ENCODE data around the gene TUBE1. TPM values are rescaled to one million over a fixed set of nuclear protein-coding genes. Genes with fewer than 3 reads are reported as not detected.
"Not testable (repeated sequence)": the region's sequence is repeated elsewhere in the genome, so short reads cannot be mapped to it uniquely, and the experiment has no call there.

The TUBE1 gene
- total and polyA plus RNA-seq, 7 experiments from 2014 or later, result 13.4 to 50.0 (median 28.1) TPM

GRCh38 chr6:112054555-112055190, 32.6 kb downstream of the TUBE1 start:
- H3K4me3 ChIP-seq (ENCODE audit: low read length), result no peak overlapping the region
- no peaks in the 10 kb centered on the region for H3K27me3 ChIP-seq (ENCODE audit: control insufficient read depth in 2 of 2, insufficient read depth in 2 of 2, low read length in 2 of 2)
- H3K9me3 ChIP-seq (ENCODE audit: control insufficient read depth in 2 of 3, low read length in 3 of 3), result no peaks in the 10 kb centered on the region
- Mint-ChIP-seq H3K4me3 (no peak overlapping the region), H3K36me3 (no peaks in the 10 kb centered on the region), H3K27me3 (peaks cover 0 to 12% (median 4%) of the 10 kb centered on the region in 5 donors), H3K4me1 (no peaks in the 10 kb centered on the region), H3K9me3 (peaks cover 0 to 1% (median 0%) of the 10 kb centered on the region in 11 donors), H3K27ac (no peak overlapping the region)
- CTCF ChIA-PET, result no interaction called here
- intact Hi-C loops (cut with micrococcal nuclease), result no loop called here
- no peak overlapping the region for H3K27ac ChIP-seq (ENCODE audit: low read depth, low read length)
- DNase-seq (no peak), ATAC-seq (no peak)
- H3K36me3 ChIP-seq (ENCODE audit: control insufficient read depth in 2 of 3, insufficient read depth in 3 of 3, low read length in 3 of 3), result no peaks in the 10 kb centered on the region
- POLR2A ChIA-PET, result interaction anchor here (1.2 kb wide), 1 partner anchor 10 kb away, joined by 3 read pairs; no protein-coding TSS in a partner anchor
- no peaks in the 10 kb centered on the region for H3K4me1 ChIP-seq (ENCODE audit: control insufficient read depth in 2 of 2, insufficient read depth in 2 of 2, low read length in 2 of 2)

- intact Hi-C loops (cut with micrococcal nuclease), result no loop called here
- peaks cover 0 to 1% (median 0%) of the 10 kb centered on the region in 11 donors for H3K9me3 Mint-ChIP-seq
- H3K4me1 Mint-ChIP-seq, result peaks cover 0 to 5% (median 0%) of the 10 kb centered on the region in 7 donors
- no peak within 1 kb of the TSS for H3K4me3 ChIP-seq (ENCODE audit: low read length)
- CTCF ChIA-PET, result no interaction called here
- no peak for ATAC-seq
- no peaks in the 10 kb centered on the region for H3K27me3 ChIP-seq (ENCODE audit: control insufficient read depth in 2 of 2, insufficient read depth in 2 of 2, low read length in 2 of 2)
- POLR2A ChIA-PET, result interaction anchor here (1.2 kb wide), 1 partner anchor 9 kb away, joined by 3 read pairs; no protein-coding TSS in a partner anchor
- no peak for DNase-seq
- peak within 1 kb of the TSS in 1 of 9 donors; percentile 4 for H3K27ac Mint-ChIP-seq
- H3K36me3 ChIP-seq (ENCODE audit: control insufficient read depth in 2 of 3, insufficient read depth in 3 of 3, low read length in 3 of 3), result no peaks in the 10 kb centered on the region
- peaks cover 0 to 12% (median 4%) of the 10 kb centered on the region in 5 donors for H3K27me3 Mint-ChIP-seq
- no peak within 1 kb of the TSS for H3K27ac ChIP-seq (ENCODE audit: low read depth, low read length)
- no peak within 1 kb of the TSS for H3K4me3 Mint-ChIP-seq
- no peaks in the 10 kb centered on the region for H3K36me3 Mint-ChIP-seq
- H3K9me3 ChIP-seq (ENCODE audit: control insufficient read depth in 2 of 3, low read length in 3 of 3), result no peaks in the 10 kb centered on the region
- H3K4me1 ChIP-seq (ENCODE audit: control insufficient read depth in 2 of 2, insufficient read depth in 2 of 2, low read length in 2 of 2), result no peaks in the 10 kb centered on the region
Measured at GRCh38 chr6:112054001-112054400, 33.3 kb downstream of the TUBE1 start, which contains the start of gene CCN6. Gene CCN6 (plus strand): TSS chr6:112054104. CDS start chr6:112054358, 254 bp downstream.

- peaks cover 0 to 11% (median 4%) of the 10 kb centered on the region in 5 donors for H3K27me3 Mint-ChIP-seq
- H3K27ac ChIP-seq (ENCODE audit: low read depth, low read length); DNase-seq; H3K4me1 Mint-ChIP-seq; H3K36me3 Mint-ChIP-seq; H3K27ac Mint-ChIP-seq; H3K4me1 ChIP-seq (ENCODE audit: control insufficient read depth in 2 of 2, insufficient read depth in 2 of 2, low read length in 2 of 2); H3K36me3 ChIP-seq (ENCODE audit: control insufficient read depth in 2 of 3, insufficient read depth in 3 of 3, low read length in 3 of 3); intact Hi-C loops (cut with micrococcal nuclease); H3K9me3 Mint-ChIP-seq; H3K4me3 ChIP-seq (ENCODE audit: low read length); ATAC-seq; H3K9me3 ChIP-seq (ENCODE audit: control insufficient read depth in 2 of 3, low read length in 3 of 3); H3K27me3 ChIP-seq (ENCODE audit: control insufficient read depth in 2 of 2, insufficient read depth in 2 of 2, low read length in 2 of 2); H3K4me3 Mint-ChIP-seq: not testable (repeated sequence)
- ChIA-PET CTCF (interaction anchor here (2.5 to 2.6 kb wide), 2 partner anchors 41 to 341 kb away, joined by 8 to 9 read pairs; no protein-coding TSS in a partner anchor), POLR2A (interaction anchor here (0.5 kb wide), 1 partner anchor 700 kb away, joined by 3 read pairs; no protein-coding TSS in a partner anchor)
Measured at GRCh38 chr6:112051251-112051740, 36.0 kb downstream of the TUBE1 start.

- no peaks in the 10 kb centered on the region for H3K36me3 ChIP-seq (ENCODE audit: control insufficient read depth in 2 of 3, insufficient read depth in 3 of 3, low read length in 3 of 3)
- peaks cover 0 to 1% (median 0%) of the 10 kb centered on the region in 11 donors for H3K9me3 Mint-ChIP-seq
- H3K27me3 Mint-ChIP-seq, result peaks cover 0 to 7% (median 4%) of the 10 kb centered on the region in 5 donors
- H3K4me1 Mint-ChIP-seq, result peaks cover 0 to 6% (median 0%) of the 10 kb centered on the region in 7 donors
- no peaks in the 10 kb centered on the region for H3K36me3 Mint-ChIP-seq
- H3K4me3 Mint-ChIP-seq, result no peak overlapping the region
- no peaks in the 10 kb centered on the region for H3K4me1 ChIP-seq (ENCODE audit: control insufficient read depth in 2 of 2, insufficient read depth in 2 of 2, low read length in 2 of 2)
- ChIA-PET POLR2A (interaction anchor here (0.5 kb wide), 1 partner anchor 700 kb away, joined by 3 read pairs; no protein-coding TSS in a partner anchor), CTCF (interaction anchor here (1.1 to 2.6 kb wide), 4 partner anchors 40 to 340 kb away, joined by 3 to 9 read pairs (median 6); no protein-coding TSS in a partner anchor)
- ATAC-seq (no peak), DNase-seq (no peak)
- intact Hi-C loops (cut with micrococcal nuclease), result no loop called here
- no peaks in the 10 kb centered on the region for H3K9me3 ChIP-seq (ENCODE audit: control insufficient read depth in 2 of 3, low read length in 3 of 3)
- no peaks in the 10 kb centered on the region for H3K27me3 ChIP-seq (ENCODE audit: control insufficient read depth in 2 of 2, insufficient read depth in 2 of 2, low read length in 2 of 2)
- H3K27ac ChIP-seq (ENCODE audit: low read depth, low read length), result no peak overlapping the region
- no peak overlapping the region for H3K4me3 ChIP-seq (ENCODE audit: low read length)
- H3K27ac Mint-ChIP-seq, result no peak overlapping the region
Measured at GRCh38 chr6:112050429-112050828, 36.9 kb downstream of the TUBE1 start.

- Histone ChIP-seq H3K4me1 (ENCODE audit: control insufficient read depth in 2 of 2, insufficient read depth in 2 of 2, low read length in 2 of 2) (no peaks in the 10 kb centered on the region), H3K4me3 (ENCODE audit: low read length) (no peak overlapping the region), H3K27me3 (ENCODE audit: control insufficient read depth in 2 of 2, insufficient read depth in 2 of 2, low read length in 2 of 2) (no peaks in the 10 kb centered on the region), H3K36me3 (ENCODE audit: control insufficient read depth in 2 of 3, insufficient read depth in 3 of 3, low read length in 3 of 3) (no peaks in the 10 kb centered on the region), H3K9me3 (ENCODE audit: control insufficient read depth in 2 of 3, low read length in 3 of 3) (no peaks in the 10 kb centered on the region), H3K27ac (ENCODE audit: low read depth, low read length) (no peak overlapping the region)
- ChIA-PET POLR2A (no interaction called here), CTCF (interaction anchor here (1.1 to 2.6 kb wide), 5 partner anchors 11 to 339 kb away, joined by 3 to 9 read pairs (median 3); no protein-coding TSS in a partner anchor)
- DNase-seq, result no peak
- no peak overlapping the region for H3K4me3 Mint-ChIP-seq
- intact Hi-C loops (cut with micrococcal nuclease), result no loop called here
- H3K36me3 Mint-ChIP-seq, result no peaks in the 10 kb centered on the region
- H3K9me3 Mint-ChIP-seq, result no peaks in the 10 kb centered on the region
- no peak for ATAC-seq
- H3K27me3 Mint-ChIP-seq, result peaks cover 0 to 5% (median 2%) of the 10 kb centered on the region in 5 donors
- no peak overlapping the region for H3K27ac Mint-ChIP-seq
- peaks cover 0 to 6% (median 0%) of the 10 kb centered on the region in 7 donors for H3K4me1 Mint-ChIP-seq
Measured at GRCh38 chr6:112049996-112050395, 37.3 kb downstream of the TUBE1 start.

- Mint-ChIP-seq H3K36me3 (no peaks in the 10 kb centered on the region), H3K27me3 (peaks cover 0 to 3% (median 0%) of the 10 kb centered on the region in 5 donors), H3K27ac (no peak overlapping the region), H3K4me3 (no peak overlapping the region), H3K4me1 (peaks cover 0 to 6% (median 0%) of the 10 kb centered on the region in 7 donors), H3K9me3 (no peaks in the 10 kb centered on the region)
- no peak overlapping the region for H3K27ac ChIP-seq (ENCODE audit: low read depth, low read length)
- ATAC-seq, result no peak
- H3K4me1 ChIP-seq (ENCODE audit: control insufficient read depth in 2 of 2, insufficient read depth in 2 of 2, low read length in 2 of 2), result no peaks in the 10 kb centered on the region
- H3K4me3 ChIP-seq (ENCODE audit: low read length), result no peak overlapping the region
- POLR2A ChIA-PET, result no interaction called here
- CTCF ChIA-PET, result interaction anchor here (1.1 to 2.6 kb wide), 4 partner anchors 12 to 339 kb away, joined by 3 to 9 read pairs (median 6); no protein-coding TSS in a partner anchor
- H3K36me3 ChIP-seq (ENCODE audit: control insufficient read depth in 2 of 3, insufficient read depth in 3 of 3, low read length in 3 of 3), result no peaks in the 10 kb centered on the region
- no peaks in the 10 kb centered on the region for H3K27me3 ChIP-seq (ENCODE audit: control insufficient read depth in 2 of 2, insufficient read depth in 2 of 2, low read length in 2 of 2)
- no peak for DNase-seq
- H3K9me3 ChIP-seq (ENCODE audit: control insufficient read depth in 2 of 3, low read length in 3 of 3), result no peaks in the 10 kb centered on the region
- intact Hi-C loops (cut with micrococcal nuclease), result no loop called here
Measured at GRCh38 chr6:112049026-112049799, 38.1 kb downstream of the TUBE1 start.

Data from naive thymus-derived CD4-positive, alpha-beta T cell (primary cell).